ENCODE data around the gene TMEM72.

TMEM72 gene

GRCh38 chr10:44890696-44891563 lies 20.2 kb upstream of the TMEM72 start:
- no peak for DNase-seq (ENCODE audit: low read depth)

DNA sequence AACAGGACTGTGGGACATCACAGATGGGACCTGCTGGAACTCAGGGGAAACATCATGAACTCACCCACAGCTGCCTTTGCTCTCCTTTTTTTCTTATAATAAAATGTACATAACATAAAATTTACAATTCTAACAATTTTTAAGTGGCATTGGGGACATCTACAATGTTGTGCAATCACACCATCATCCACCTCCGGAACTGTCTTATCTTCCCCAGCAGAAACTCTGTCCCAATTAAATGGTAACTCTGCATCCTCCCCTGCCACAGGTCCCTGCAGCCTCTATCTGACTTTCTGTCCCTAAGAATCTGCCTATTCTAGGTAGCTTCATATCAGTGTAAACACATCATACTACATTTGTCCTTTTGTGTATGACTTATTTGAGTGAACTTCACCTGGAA lies 19.4 kb upstream of the TMEM72 start:
- no peak for DNase-seq (ENCODE audit: low read depth)

GRCh38 chr10:44893604-44894468 lies 17.3 kb upstream of the TMEM72 start:
- no peak for DNase-seq (ENCODE audit: low read depth)

DNA sequence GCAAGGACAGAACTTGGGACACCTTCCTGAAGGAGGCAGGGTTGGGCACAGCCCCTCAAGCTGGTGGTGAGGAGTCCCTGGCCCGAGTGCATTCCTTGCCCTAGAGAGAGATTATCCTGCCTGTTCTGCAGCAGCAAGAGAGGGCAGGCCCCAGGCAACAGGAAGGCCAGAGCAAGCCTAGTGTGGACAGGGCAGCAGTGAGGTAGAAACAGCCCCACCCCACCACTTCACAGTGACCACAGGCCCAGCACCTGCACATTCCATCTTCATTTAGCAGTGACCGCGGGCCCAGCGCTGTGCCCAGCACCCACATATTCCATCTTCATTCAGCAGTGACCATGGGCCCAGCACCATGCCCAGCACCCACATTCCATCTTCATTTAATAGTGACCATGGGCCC lies 16.4 kb upstream of the TMEM72 start:
- DNase-seq (ENCODE audit: low read depth), result no peak

- no peak for DNase-seq (ENCODE audit: low read depth)
These were observed 15.9 kb upstream of the TMEM72 start for GRCh38 chr10:44895280-44895679.

DNA sequence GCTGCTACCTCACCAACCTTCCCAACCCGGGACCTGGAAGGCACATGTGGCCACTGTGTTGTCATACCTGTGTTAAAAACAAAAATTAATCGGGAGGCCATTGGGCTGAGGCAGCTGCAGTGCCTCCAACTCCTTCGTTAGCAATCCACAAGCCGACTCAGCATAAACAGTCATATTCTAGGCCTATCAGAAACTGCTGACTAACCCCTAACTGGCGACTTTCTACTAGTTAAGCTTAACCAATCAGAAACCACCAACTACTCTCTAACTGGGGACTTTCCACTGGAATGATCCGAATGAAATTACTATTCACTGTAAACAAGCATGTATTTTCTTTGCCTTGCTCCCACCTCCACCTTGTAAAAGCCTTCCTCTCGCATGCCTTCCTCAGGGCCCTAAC lies 14.1 kb upstream of the TMEM72 start:
- DNase-seq (ENCODE audit: low read depth), result no peak

- no peak for DNase-seq (ENCODE audit: low read depth)
These were observed 12.5 kb upstream of the TMEM72 start for GRCh38 chr10:44898665-44899064.

- DNase-seq (ENCODE audit: low read depth), result no peak
These were observed 11.6 kb upstream of the TMEM72 start for GRCh38 chr10:44899450-44900080.

GRCh38 chr10:44902941-44903545 lies 8.1 kb upstream of the TMEM72 start:
- no peak for DNase-seq (ENCODE audit: low read depth)

- DNase-seq (ENCODE audit: low read depth), result no peak
These were observed 4.7 kb upstream of the TMEM72 start for GRCh38 chr10:44906486-44906885.

GRCh38 chr10:44907556-44907955 lies 3.6 kb upstream of the TMEM72 start:
- no peak for DNase-seq (ENCODE audit: low read depth)

DNA sequence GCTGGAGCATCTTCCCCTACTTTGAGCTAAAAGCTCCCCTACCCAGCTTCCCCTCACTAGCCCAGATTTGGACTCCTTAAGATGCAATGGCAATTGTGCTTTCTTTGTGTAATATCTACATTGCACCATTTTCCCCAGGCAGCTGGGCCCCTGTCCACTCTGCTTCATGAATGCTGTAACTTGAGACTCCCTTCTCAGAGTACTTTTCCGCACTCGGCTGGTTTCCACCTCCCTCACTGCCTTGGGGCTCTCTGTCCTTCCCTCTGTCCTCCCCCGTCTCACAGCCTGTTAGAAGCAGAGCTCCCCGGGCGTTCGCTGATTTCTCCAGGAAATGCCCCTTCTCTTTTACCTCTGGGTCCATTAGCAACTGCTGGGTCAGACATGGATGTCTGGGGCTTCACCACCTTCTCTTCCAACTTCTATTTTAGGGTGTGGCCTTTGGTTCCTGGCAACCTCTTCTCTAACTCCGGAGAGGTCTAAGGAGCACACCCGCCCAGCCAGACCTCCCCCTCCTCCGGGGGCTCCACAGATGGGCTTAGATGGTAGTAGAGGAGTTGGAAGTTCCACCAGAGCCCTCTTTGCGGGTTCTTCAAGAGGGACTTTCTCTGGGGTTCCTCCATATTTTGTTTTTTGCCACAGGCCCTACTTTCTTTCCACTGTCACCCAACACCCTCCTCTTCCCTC lies 2.9 kb upstream of the TMEM72 start:
- DNase-seq (ENCODE audit: low read depth), result no peak

- no peak for DNase-seq (ENCODE audit: low read depth)
These were observed 2.1 kb upstream of the TMEM72 start for GRCh38 chr10:44908936-44909630.

DNA sequence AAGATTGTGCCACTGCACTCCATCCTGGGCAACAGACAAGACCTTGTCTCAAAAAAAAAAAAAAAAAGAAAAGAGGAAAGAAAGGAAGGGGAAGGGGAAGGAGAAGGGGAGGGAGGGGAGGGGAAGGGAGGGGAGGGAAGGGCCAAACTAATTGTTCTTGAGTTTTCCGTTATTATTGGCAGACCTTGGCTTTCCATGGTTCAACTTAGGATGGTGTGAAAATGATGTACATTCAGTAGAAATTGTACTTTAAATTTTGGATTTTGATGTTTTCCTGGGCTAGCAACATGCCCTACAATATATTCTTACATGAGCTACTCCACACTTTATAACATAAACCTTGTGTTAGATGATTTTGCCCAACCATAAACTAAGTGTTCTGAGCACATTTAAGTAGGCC lies 1.2 kb upstream of the TMEM72 start:
- DNase-seq (ENCODE audit: low read depth), result no peak

DNA sequence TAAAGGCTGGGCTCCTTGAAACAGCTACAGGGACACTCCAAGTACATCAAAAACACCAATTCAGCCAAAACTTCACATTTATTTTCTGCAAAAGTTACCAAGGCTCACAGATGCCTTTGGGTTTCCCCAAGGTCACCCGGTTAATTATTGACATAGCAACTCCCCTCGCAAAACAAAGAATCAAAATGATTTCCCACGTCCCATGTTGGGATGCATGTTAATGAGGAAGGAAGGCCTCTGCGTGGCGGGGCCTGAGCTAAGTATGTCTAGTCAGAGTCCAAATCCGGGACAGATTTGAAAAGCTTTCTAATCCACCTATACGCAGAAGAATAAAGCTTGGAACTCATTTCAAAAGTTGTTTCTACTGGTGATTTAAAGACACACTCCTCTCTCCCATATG lies 535 bp upstream of the TMEM72 start:
- no peak for DNase-seq (ENCODE audit: low read depth)

- no peak for DNase-seq (ENCODE audit: low read depth)
These were observed 814 bp downstream of the TMEM72 start for GRCh38 chr10:44911951-44912350.

DNA sequence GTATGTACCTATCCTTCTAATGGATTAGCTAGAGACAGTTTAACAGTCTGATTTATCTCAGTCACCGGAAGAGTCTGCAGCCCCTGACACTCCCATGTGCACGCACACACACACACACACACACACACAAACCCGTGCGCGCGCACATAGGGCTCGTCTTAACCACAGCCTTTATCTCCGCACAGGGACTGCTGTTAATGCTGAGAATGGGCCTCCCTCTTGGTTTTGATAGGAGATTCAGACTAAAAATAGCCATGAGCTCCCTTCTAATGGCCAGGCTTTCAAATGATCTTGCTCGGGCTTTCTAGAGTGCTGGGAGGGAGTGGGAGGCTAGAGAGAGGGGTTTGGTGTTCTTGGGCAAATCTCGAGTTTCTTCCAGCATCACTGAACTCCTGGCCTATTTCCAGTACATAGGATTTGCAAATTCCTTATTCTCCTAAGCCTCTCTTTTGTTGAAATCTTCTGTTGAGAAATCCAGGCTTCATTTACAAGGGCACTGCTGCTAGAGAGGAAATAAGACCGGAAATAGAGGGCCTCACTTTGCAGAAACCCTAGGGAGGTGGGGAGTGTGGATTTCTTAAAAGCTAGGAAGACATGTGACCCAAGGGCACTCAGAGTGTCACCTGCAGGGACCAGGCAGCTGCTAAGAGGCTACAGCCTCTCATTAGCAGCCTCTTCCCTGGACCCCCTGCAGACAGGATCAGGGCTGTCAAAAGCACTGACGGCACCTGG lies 2.4 kb downstream of the TMEM72 start:
- DNase-seq (ENCODE audit: low read depth), result no peak

DNA sequence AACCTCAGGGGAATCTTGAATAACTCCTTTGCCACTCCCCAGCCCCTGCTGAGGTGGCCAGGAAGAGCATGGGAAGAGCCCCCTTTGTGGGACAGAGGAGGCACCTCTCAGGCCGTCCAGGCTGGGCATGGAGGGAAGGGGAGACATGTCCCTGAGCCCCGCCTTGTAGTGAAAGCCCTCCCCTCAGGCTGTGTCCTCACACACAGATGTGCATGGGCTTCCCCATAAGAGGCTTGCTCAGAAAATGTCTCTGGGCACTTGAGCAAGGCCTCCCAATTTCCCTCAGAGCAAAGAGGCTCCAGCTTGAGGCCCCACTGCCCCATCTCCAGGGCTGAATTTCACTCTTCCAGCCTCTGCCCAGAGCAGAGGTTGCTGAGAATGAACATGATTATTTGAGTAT lies 3.8 kb downstream of the TMEM72 start:
- DNase-seq (ENCODE audit: low read depth), result no peak

- no peak for DNase-seq (ENCODE audit: low read depth)
These were observed 5.3 kb downstream of the TMEM72 start for GRCh38 chr10:44916429-44916828.

- DNase-seq (ENCODE audit: low read depth), result no peak
These were observed 6.7 kb downstream of the TMEM72 start for GRCh38 chr10:44917848-44918247.
